GM19467 (cell line): ENCODE measurements around the gene CLIC1.

Experiments
- ATAC-seq: cut with Tn5 transposase; IDR thresholded peaks from one replicate; pipeline ENCODE4 v1.9.1; 2021; ENCODE audit warnings: mild to moderate bottlenecking, moderate library complexity; ENCODE audit not compliant: unreplicated experiment

Gene CLIC1

GRCh38 chr6:31739639-31740396 lies 3.5 kb upstream of the CLIC1 start, which contains the start of gene MSH5:
TSS of gene MSH5 (plus strand) at chr6:31740005. CDS start at chr6:31740467, 462 bp downstream.
- ATAC-seq, result peak; percentile 61

GRCh38 chr6:31737991-31738979 lies 2.0 kb upstream of the CLIC1 start:
- no peak for ATAC-seq

DNA sequence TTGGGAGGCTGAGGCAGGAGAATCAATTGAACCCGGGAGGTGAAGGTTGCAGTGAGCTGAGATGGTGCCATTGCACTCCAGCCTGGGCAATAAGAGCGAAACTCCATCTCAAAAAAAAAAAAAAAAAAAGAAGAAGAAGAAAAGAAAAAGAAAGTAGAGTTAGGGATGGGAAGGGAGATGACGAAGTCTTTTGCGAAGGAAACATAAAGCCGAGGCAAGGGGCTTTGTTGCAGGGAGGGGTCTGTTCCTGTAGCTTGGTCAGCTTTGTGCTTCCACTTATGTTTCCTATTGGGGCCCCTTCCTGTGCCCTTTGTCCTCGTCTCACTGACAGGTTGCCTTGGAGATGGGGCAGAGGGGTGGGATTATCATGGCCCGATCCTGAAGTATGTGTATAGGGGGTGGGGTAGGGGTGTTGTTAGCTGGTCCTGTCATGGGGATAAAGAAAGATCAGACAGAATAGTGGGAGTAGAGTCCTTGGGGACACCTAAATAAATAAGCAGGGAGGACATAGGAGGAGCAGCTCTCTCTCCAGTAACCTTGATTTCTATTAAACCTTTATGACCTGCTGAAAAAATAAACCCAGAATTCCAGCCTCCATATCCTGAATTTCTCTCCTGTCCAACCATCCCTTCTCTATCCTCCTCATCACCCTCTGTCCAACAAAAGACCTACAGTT lies 1.1 kb upstream of the CLIC1 start:
- no peak for ATAC-seq

GRCh38 chr6:31736768-31737314 lies 511 bp upstream of the CLIC1 start:
- ATAC-seq, result no peak

GRCh38 chr6:31734821-31735406 lies 1.4 kb downstream of the CLIC1 start:
- no peak for ATAC-seq

DNA sequence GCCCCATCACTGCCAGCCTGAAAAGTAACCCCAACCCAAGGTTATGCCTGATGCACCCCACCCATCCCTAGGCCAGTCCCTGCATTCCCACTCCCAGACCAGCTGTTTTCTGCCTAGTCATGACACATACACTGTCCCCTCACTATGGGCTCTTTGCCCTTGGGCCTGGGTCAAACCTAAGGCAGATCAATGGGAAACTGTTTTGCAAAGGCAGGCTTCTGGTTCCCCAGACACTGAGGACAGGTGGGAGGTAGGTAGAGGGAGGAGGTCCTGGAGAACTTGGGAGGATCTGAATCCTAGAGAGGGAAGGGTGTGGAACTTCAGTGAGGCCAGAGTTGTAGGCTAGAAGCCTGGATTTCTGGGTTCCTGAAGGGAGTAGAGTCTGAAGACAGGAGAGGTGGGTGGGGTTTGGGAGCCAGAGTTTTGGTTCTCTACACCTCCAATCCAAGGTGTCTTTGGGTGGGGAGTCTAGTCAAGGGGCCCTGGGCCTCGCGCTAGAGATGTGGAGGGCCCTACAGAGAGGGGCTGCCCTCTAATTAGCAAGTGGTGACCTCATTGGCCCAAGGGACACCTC lies 2.0 kb downstream of the CLIC1 start:
- no peak for ATAC-seq

DNA sequence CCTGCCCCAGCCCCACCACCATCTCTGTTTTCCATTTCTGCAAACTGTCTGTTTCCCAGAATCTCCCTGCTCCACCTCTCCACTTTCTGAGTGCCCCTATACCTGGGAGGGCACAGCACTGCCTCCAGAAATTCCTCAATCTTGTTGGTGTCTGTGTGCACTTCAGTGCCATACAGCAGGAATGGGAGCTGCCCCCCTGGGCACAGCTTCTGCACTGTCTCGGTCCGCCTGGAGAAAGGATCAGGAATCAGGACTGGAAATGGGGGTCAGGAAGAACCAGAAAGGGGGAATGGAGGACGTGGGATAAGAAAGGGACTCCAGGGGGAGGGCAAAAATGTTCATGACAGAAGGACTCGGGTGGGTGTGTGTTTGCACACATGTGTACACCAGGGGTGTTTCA lies 2.6 kb downstream of the CLIC1 start:
- no peak for ATAC-seq

GRCh38 chr6:31732029-31732428 lies 4.3 kb downstream of the CLIC1 start:
- no peak for ATAC-seq

GRCh38 chr6:31730631-31731086 lies 5.7 kb downstream of the CLIC1 start:
- no peak for ATAC-seq

GRCh38 chr6:31729979-31730630 lies 6.2 kb downstream of the CLIC1 start:
- ATAC-seq, result no peak

DNA sequence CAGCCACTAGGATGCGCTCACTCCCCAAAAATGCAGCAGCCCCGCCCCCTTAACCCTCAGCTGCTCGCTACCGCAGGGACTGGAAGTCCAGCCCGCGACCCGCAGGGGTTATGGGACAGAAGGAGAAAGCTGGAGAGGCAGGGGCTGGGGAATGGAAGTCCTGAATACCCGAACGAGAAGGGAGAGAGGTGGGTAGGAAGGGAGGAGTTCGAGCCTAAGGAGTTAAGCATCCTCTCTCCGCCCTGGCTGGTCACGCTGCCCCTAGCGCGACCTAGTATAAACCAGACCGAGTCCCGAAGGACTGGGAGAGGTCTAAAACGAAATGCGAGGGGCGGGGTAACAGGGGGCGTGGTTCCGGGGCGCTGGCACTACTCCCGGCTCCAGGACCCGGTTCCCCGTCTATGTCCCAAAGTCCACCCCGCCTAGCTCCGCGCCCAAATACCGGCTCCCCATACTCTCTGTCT lies 6.8 kb downstream of the CLIC1 start:
- ATAC-seq, result peak; percentile 43

- no peak for ATAC-seq
Observed at GRCh38 chr6:31728767-31729514, 7.4 kb downstream of the CLIC1 start, which contains the start of gene DDAH2. TSS of gene DDAH2 (minus strand) at chr6:31729299. CDS start at chr6:31729161, 138 bp downstream.

GRCh38 chr6:31727717-31728671 lies 8.3 kb downstream of the CLIC1 start:
- ATAC-seq, result no peak

DNA sequence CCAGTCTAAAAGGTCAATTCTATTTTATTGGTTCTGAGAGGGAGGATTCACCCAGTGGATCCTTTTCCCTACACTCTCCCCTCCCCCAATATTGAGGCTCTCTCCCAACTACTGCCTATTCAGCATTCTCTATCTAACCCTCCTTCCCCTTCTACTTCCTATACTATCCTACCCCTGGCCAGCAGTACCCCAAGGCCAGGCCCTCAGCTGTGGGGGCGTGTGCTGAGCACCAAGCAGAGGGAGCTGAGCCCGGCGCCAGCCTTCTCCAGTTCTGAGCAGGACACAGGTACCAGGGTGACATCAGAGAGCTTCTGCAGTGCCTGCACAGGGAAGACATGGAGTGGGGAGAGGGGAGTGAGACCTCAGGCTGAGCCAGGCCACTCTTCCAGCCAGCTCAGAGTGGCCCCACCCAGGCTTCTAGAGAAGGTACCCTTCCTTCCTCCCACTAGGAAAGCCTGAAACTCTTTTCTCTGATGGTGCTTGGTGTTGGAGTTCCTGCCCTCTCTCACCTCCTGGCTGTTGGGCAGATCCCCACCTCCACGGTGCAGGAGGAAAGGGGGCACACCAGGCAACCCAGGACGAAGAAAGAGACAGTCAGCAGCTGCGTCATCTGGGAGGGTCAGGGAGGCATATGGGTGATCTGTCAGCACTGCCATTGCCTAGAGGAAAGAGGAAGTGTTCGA lies 9.2 kb downstream of the CLIC1 start:
- peak; percentile 44 for ATAC-seq

DNA sequence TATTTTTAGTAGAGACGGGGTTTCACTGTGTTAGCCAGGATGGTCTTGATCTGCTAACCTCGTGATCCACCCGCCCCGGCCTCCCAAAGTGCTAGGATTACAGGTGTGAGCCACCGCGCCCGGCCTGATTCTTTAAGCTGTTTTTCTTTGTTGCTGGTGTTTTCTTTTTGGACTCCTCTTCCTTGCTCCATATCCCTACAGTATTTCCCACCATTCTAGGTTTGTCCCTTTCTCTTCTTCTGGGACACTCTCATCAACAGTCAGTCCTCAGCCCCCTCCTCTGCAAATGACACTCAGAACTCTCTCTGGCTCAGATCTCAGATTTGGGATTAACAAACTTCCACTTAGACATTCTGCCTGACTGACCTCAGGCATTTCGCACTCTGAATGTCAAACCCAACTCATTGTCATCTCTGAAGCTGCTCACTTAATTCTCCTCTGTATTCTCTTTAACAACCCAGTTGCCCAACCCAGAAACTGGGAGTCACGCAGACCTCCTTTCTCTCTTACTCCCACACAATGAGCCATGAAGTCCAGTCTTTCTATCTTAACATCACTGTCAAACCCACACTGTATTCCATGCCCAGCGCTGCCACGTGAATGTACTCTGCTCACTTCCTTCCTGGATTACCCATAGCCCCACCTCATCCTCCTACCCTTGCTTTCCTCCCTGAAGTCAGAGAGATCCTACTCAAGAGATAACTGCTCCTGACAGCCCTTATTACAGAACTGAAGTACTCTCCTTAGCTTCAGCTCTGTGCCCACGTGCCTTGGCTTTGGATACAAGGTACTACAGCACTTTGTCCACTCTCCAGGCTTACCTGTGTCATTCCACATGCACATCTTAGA lies 10.6 kb downstream of the CLIC1 start:
- no peak for ATAC-seq
